HG02642 (cell line): Measurements from ENCODE around the gene AATF.

Experiments used
- ATAC-seq: cut with Tn5 transposase; IDR thresholded peaks from one replicate; pipeline ENCODE4 v1.9.1; 2021; ENCODE audit warnings: mild to moderate bottlenecking; ENCODE audit not compliant: unreplicated experiment, poor library complexity

Gene AATF

DNA sequence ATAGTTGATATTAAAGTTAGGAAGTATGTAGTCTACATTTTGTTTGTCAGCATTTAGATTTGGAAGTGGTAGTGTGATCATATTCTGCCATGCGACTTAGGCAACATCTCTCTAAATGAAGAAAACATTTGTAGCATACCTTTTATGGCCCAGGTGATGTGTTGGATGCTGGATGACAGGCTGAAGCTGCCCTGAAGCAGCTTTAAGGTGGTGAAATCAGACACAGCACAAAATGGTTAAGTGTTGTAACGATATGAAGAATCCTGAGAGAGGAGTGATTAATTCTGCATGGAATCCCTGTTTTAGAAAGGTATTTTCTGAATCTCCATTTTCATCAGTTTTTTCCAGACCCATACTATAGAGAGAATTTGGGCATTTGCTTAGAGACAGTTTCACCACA, 28.3 kb downstream of the AATF start:
- no peak for ATAC-seq

DNA sequence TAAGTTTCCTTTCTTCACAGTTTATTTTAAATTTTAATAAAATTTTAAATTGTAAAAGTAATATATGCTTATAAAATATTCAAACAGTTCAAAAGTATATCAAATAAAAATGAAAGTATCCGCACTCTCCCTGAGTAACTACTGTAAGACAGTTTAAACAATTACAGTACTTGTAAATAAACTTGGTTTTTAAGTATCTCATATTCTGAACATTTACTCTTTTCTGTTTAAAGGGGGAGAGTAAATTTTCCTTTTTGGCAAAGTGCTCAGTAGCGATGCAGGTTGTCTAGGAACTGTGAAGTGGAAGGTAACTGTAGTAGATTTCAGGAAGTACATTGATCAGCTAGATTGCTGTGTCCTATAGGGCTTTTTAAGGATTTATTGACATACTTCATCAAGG, 28.8 kb downstream of the AATF start:
- ATAC-seq, result no peak

DNA sequence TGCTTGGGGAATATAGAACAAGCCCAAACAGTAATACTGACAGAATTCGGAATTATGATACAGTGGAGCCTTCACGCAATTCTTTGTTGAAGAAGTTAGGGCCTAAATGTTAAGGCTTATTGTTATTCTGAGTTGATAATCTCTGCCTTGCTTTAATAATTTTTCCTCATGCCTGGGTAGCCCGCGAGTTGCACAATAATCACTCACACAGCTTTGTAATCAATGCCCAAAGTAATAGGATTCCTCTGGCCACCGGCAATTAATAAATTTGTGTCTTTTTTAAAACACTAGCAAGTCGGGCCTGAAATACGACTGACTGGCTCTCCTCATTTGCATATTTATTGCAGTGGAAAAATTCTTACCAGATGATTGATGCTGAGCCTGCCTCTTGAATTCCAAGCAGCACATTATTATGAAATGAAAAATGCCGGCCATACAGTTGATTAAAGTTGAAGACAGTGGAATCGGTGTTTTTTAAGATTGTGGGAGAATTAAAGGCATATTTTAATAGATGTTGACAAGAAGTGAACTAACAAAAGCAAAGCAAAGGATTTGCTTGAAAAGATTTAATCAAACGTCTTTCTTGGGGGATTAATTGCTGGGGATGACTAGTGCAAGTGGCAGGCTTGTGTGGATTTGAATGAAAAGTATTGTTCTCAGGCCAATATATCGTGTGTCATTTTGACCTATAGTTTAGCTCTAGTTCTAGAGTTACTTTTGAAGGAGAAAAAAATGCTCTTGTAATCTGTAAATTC, 30.2 kb downstream of the AATF start:
- ATAC-seq, result no peak

DNA sequence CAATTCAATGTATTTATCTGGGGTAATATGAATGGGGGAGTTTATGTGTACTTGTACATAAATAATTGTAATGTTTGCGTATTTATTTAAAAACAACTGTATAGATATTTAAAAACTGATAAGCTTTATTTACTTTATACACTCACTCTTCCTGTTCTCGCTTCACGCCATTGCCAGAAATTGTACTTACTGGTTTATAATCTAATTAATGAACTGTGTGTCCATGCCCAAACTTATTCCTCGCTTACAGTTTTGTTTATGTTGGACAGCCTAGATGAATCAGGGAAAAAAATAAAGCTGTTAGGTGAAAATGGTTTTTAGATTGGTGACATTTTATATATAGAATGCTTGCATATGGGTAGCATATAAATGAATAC, 30.8 kb downstream of the AATF start:
- no peak for ATAC-seq

DNA sequence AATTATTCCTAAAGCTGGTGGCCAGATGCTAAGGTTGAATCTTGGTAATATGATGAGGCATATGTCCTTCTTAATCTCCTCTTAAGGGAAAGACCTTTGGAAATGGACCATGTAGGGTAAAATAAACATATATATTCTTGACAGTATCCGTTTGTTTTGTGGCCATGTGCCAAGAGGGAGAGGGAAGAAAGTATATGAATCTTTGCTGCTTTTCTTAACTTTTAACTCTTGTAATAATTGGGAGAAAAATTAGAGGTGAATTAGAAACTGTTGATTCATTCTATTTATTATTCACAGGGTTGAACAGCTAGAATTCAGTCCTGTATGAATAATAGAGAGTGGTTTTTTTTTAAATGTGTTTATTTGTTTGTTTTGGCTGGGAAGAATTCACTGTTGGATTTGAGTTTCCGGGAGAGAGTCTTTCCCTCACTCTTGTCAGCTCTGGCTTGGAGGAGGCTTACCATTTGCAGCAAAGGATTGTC, 31.6 kb downstream of the AATF start:
- ATAC-seq, result no peak

DNA sequence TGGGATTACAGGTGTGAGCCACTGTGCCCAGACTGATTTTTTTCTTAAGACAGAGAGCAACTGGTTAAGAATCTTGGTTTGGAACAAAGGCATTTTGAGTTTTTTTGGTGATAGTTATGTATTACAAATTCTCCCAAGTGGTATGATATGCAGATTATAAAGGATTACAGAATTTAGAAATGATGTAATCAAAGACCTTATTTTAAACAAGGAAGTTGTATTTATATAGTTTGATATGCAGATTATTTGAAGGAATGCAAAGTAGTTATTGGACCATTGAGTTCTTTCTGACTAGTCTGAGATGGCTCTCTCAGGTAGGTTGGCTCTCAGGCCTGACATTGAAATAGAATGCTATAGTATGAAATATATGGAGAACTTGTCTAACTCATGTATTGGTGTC, 34.9 kb downstream of the AATF start:
- no peak for ATAC-seq

DNA sequence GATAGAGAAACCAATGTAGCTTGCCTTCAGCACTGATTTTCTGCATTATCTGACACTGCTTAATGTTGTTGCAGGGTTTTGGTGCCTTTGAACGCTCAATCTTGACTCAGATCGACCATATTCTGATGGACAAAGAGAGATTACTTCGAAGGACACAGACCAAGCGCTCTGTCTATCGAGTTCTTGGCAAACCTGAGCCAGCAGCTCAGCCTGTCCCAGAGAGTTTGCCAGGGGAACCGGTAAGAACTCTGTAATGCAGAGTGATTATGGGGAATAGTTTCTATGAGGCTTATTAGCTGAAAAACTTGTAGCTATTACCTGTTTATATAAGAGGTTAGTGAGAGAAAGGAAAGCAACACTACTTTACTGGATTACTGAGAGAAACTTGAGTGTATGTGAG, 40.4 kb downstream of the AATF start:
- no peak for ATAC-seq

DNA sequence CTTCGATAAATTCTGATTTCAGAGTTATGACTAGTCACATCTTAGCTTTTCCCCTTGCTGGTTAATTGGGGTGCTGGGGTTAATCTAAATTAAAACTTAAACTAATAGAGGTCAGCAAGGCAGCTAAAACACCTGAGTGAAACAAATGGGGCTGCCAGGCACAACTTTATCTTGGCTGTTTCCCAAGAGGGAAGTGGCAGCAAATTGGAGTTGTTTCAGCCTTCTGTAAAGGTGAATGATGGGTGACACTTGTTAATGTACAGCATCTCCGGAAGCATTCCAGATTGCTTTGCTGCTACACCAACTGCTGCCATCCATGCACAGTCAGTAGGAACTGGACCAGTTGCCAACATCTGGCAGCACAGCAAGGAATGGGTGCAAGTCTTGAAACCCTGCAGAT, 43.9 kb downstream of the AATF start:
- no peak for ATAC-seq

DNA sequence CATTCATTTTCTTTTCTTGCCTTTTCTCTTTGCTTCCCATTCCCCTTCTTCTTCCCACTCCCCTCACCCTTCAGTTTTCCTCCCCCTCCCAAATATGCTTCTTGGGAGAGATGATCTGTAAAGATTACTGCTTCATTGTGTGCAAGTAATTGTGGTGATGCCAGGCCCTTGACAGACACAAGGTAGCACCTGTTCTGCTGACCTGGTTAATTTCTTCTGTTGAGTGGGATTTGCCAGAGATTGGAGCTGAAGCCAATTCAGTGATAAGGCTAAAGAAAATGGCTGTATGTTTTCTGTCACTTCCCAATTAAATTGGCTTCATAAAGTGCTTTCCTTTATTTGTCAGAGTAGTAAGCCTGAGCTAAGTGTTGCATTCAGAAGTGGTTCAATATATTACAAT, 44.5 kb downstream of the AATF start:
- ATAC-seq, result no peak

DNA sequence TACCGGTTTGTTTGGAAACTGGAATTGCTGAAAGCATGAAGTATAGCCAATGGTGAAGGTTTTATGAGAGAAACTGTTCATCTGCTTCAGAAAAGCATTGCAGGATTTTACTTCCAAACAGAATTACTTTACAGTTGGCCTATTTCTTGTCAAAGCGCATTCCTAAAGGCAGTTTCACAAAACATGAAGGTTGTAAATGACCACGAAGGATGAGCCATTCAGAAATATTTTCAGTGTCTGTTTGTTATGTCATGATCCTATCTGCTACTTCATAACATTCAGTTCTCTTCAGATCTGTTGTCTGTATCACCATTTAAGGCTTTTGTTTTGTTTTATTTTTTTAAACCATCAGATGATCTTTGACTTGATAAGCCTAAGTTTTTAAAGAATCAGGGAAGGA, 45.7 kb downstream of the AATF start:
- no peak for ATAC-seq

DNA sequence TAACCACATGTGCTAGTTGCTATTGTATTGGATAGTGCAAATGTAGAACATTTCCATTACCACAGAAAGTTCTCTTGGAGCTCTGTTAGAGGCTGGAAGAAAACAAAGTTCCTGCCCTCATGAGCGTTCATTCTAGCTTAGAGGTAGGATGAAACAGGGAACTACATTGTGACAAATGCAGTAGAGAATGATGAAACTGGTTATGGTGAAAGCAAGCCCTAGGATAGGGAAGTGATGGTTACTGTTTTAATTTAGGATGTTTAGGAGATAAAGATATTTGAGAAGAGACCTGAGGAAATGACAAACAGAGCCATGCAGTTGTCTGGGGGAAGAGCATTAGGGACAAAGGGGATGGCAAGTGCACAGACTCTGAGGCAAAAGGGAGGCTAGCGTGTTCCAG, 50.7 kb downstream of the AATF start:
- ATAC-seq, result no peak

DNA sequence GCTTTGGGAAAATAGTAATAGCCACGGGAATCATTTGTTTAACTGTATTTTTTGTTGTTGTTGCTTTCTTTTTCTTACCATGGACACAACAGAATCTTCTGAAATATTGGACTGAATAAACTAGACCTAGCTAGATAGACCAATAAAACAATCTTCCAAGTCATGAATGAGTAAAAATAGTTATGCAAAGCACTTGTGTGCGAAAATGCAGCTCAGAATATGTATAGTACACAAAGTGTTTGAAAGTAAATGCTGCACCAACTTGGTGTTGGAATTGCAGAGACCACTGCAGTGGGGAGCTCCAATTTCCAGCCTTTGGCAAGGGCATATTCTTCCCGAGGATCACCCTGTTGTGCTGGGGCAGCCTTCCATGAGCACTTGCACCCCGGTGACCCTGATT, 68.0 kb downstream of the AATF start:
- no peak for ATAC-seq

DNA sequence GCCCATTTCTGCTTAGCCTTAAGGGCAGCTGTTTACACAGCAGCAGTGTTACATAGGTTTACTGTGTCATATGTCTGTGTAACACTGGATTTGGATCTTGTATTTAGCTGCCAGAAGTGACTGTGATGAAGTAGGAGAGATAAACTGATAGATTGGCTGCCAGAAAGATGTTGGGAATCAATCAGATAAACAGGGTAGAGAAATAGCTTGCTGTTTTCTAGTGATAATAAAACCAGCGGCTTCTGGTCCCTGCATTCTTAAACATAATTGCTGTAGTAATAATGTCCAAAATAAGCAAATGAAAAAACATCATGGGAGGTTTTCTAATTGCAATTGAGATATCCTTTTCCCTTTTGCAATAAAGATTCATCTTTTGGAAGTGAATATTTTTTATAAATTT, 68.7 kb downstream of the AATF start:
- ATAC-seq, result no peak

DNA sequence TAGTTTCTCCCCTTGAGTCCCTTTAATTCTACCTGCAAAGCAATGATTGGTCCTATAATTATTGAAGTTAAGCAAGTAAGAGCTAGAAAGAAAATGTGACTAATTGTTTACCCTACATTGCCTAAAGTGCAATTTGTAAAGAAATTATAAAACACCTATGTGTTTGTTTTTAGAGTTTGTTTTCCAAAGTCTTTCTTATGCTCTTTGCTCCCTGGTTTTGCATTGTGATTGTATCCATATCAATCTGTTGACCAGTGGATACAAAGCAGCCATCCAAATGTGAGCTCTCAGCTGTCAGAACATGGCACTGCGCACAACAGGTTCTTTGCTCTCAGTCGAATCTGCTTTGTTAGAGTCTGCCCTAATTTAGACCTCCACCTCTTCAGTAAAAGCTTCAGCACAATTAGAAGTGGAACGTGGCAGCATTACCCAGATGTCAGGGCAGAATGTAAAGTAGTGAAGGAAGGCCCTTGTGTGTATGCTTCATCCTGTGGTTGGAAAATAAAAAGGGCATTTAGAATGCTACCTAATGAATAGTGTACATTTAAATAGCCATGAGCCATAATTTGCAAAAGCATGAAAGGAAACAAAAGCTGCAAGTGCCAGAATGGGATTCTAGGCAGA, 70.5 kb downstream of the AATF start:
- ATAC-seq, result no peak

DNA sequence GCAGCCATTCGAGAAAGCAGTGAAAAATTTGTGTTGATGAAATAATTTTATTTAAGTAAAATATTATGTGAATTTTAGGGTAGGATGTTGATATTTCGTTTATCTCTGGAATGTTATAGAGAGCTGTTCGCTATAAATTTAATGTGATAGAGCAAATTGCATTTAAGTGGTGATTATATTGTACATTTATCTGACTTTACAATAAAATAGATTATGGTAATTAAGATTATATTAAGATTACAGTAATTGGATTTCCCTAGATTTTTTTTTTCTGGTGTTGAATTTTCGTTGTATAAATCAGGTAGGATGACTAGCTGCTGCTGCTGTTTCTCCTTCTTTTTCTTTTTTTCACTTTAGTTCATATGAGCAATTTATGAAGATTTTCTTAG, 71.0 kb downstream of the AATF start:
- no peak for ATAC-seq

DNA sequence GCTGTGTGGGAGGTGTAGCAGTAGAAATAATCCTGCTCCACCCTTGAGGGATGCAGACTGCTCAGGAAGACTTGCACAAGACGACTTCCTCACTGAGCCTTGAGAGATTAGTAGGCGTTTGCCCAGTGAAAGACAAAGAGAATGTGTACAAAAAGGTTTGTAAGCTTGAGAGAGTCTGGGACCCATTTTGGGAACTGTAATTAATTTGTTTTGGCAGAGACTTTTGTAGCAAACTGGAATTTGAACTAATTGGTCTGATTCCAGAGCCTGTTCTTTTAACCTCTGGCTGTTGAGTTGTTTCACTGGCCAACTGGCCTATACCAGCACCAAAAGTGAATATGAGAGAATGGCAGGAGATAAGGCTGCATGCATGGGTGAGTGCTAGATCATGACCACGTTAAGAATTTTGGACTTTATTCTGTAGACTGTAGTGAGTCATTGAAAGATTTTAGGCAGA, 75.5 kb downstream of the AATF start:
- ATAC-seq, result no peak

DNA sequence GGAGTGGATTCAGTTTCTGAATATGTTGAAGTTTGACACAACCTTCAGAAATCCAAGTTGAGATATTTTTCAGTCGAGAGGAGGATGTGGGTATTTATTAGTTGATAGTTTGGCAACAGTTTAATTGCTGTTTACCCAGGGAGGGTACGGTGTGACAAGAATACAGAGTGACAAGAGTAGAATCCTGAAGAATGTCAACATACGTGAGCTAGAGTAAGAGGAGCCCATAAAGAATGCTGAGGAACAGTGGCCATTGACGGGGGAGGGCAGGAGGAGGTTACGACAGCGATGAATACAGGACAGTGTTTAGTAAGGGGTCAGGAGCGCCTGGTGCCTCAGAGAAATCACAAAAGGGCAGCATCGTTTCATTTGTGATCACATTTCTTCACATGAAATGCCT, 76.5 kb downstream of the AATF start:
- ATAC-seq, result no peak

DNA sequence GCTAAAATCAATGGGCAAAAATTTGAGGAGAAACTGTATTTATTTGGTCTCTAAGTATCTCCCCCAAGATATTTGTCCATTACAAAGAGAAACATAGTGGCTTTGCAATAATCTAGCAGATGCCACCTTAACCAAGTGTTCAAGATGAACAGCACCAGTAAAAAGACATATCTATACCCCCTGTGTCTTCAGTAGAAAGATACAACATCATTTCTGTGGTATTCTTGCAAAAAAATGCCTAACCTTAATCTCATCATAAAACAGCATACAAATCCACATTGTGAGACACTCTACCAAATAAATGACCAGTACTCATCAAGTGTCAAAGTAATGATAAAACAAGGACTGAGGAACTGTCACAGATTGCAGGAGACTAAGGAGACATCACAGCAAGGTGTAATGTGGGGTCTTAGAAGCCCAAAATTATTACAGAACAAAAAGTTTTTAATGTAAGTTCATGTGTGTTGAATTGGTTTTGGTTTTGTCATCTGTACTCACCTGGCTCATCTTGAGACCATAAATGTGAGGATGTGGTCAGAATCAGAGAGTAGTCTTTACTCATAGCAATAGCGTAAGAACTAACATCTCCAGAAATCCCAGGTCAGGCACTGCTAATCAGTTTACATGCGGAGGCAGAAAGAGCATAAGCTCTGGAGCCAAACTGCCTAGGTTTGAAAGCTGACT, 77.2 kb downstream of the AATF start:
- ATAC-seq, result no peak

DNA sequence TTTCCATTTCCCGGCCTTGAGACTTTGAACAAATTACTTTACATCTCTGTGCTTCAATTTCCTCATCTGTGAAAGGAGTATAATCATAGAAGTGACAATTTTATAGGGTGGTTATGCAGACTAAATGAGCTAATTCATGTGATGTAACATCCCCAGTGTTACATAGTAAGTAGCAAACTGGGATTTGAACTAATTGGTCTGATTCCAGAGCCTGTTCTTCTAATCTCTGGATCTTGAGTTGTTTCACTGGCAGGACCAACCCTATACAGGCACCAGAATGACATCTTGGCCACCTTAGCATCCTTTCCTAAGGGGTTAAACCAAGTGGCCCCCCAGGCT, 77.7 kb downstream of the AATF start:
- ATAC-seq, result no peak

DNA sequence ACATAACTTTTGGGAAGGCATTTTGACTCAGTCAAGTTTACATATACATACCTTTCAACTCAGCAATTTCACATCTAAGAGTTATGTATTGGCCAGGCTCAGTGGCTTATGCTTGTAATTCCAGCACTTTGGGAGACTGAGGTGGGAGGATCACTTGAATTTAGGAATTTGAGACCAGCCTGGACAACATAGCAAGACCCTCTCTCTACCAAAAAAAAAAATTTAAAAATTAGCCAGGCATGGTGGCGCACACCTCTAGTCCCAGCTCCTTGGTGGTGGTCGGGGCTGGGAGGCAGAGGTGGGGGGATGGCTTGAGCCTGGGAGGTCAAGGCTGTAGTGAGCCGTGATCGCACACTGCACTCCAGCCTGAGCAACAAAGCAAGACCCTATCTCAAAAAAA, 79.3 kb downstream of the AATF start:
- no peak for ATAC-seq

DNA sequence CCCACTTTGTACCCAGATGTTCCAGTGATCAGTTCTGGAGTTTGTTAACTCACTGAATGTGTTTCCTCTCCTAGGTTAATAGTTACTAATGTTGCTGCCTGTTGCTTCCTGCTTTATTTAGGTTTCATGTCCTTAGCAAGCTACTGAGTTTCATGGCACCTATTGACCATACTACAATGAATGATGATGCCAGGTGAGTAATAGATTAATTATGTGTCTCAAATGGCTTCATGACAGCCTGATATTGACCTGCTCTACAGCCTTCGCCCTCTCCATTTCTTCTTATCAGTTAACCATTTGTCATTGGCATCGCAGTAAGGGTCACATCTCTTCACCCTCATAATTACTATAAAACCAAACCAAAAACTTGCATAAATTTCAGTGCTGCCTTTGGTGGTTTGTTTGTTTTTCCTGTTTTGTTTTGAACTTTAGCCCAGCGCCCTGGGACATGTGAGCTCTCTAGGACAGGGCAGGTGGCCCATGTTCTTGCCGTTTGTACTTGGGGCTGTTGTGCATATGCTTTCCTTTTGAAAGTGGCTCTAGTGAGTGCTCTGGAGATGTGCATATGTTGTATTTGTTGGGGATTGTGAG, 82.8 kb downstream of the AATF start:
- ATAC-seq, result no peak
